Psoas muscle (tissue), 8 donors: Measurements from ENCODE around the gene ARFGAP1. TPM values are rescaled to one million over a fixed set of nuclear protein-coding genes. Genes with fewer than 3 reads are reported as not detected.

Source experiments
- ATAC-seq, 4 donors: fragments of 200-7000 bp; cut with Tn5 transposase; one replicate each; pipeline ENCODE4 v1.9.1; 2020; ENCODE audit warnings: moderate library complexity in 3 of 4, mild to moderate bottlenecking in 2 of 4
- DNase-seq, 2 donors: peaks; one replicate each; pipeline ENCODE4 v3.0.0-alpha.2; 2020
- H3K27ac ChIP-seq: fragments of 200-600 bp; one replicate; pipeline ENCODE4 v1.8.0; 2022
- H3K27me3 ChIP-seq, 3 donors: fragments of 200-600 bp in 1 of 3; one replicate each; pipeline versions ENCODE4 v1.6.1 to v1.8.0; 2013 to 2022; ENCODE audit warnings: low read length in 2 of 3, mild to moderate bottlenecking in 2 of 3, moderate library complexity in 1 of 3; ENCODE audit not compliant: insufficient read depth in 3 of 3
- H3K36me3 ChIP-seq, 2 donors: fragments of 200-600 bp in 1 of 2; one replicate each; pipeline versions ENCODE4 v1.6.1 to v1.8.0; 2013 to 2022; ENCODE audit warnings: low read depth in 1 of 2, mild to moderate bottlenecking in 1 of 2, moderate library complexity in 1 of 2; ENCODE audit not compliant: insufficient read depth in 1 of 2
- H3K4me1 ChIP-seq: fragments of 200-600 bp; one replicate; pipeline ENCODE4 v1.8.0; 2022
- H3K4me3 ChIP-seq: fragments of 200-600 bp; one replicate; pipeline ENCODE4 v1.8.0; 2022; ENCODE audit warnings: mild to moderate bottlenecking
- H3K9me3 ChIP-seq: fragments of 200-600 bp; one replicate; pipeline ENCODE4 v1.8.0; 2022
- CTCF ChIP-seq: fragments of 200-600 bp; IDR thresholded peaks from one replicate; pipeline ENCODE4 v1.8.0; 2022; ENCODE audit warnings: antibody characterized with exemption
- WGBS, 3 donors: extraction: QIAGEN DNeasy Blood & Tissue Kit; methylation state at CpG; one replicate each; pipeline versions ENCODE4 v1.1.6 to v1.1.7; 2013; 5-methylcytosine and 5-hydroxymethylcytosine counted together
- intact Hi-C, 2 donors: fragments of 100-400 bp; cut with DNase I; formaldehyde crosslinking; loops; one replicate each; pipeline versions ENCODE4 v1.11.0 to v1.14.2; 2022
- polyA plus RNA-seq, 3 donors: library from polyadenylated mRNA; stranded (reverse); fragments of 200-250 nt; gene quantifications; one replicate each; pipeline ENCODE4 v1.2.3, GENCODE V29; 2013
- total RNA-seq, 4 donors: library from RNA; stranded (reverse); fragmentation: NEBNext Ultra II Directional in 2 of 4; extraction: Animal tissue kit (Norgen Biotek cat#: 25700) in 2 of 4; gene quantifications; one replicate each; pipeline versions ENCODE4 v1.2.1 to v1.2.4, GENCODE V29; 2021 to 2023
- donor health status: healthy with polysubstance abuse.
- donor health status: DM: no; HTN: no; CAD: no; lungs with moderate emphysema.
- donor health status: Bipolar disorder and iron deficiency.
- donor health status: healthy.
- donor health status: DM: yes; HTN: yes; CAD: no.
- donor health status: DM: no; HTN: no; CAD: no.
- donor health status: DM: no; HTN: no; CAD: no.
- donor health status: DM: yes; HTN: yes; CAD: no.

ARFGAP1 gene
- total and polyA plus RNA-seq, 7 donors = 19.9 to 42.2 (median 26.8) TPM

- intact Hi-C loops = no loop called here
- DNase-seq (no peak), ATAC-seq (no peak)
- Histone ChIP-seq H3K9me3 (no peaks in the 10 kb centered on the region), H3K36me3 (no peaks in the 10 kb centered on the region), H3K27ac (no peak overlapping the region), H3K4me3 (no peak overlapping the region), H3K27me3 (peaks cover 0 to 67% (median 22%) of the 10 kb centered on the region in 3 donors), H3K4me1 (no peaks in the 10 kb centered on the region)
- TF ChIP-seq CTCF = no peak
- 40 to 47% (median 43%) methylated on average over 17 of the region's 17 CpGs for WGBS, 3 donors
These were observed 22.8 kb downstream of the ARFGAP1 start for GRCh38 chr20:63295422-63295821.

GRCh38 chr20:63295846-63296245 is 23.2 kb downstream of the ARFGAP1 start:
- intact Hi-C loops = no loop called here
- ATAC-seq (no peak), DNase-seq (no peak)
- Histone ChIP-seq H3K4me3 (no peak overlapping the region), H3K27ac (no peak overlapping the region), H3K9me3 (peaks cover under 1% of the 10 kb centered on the region), H3K36me3 (no peaks in the 10 kb centered on the region), H3K4me1 (no peaks in the 10 kb centered on the region), H3K27me3 (peaks cover 0 to 67% (median 23%) of the 10 kb centered on the region in 3 donors)
- TF ChIP-seq CTCF = no peak
- 38 to 55% (median 41%) methylated on average over 20 of the region's 20 CpGs for WGBS, 3 donors

GRCh38 chr20:63296531-63297299 is 24.1 kb downstream of the ARFGAP1 start:
- WGBS, 3 donors = 13 to 26% (median 20%) methylated on average over 18 of the region's 18 CpGs
- intact Hi-C loops = no loop called here
- Histone ChIP-seq H3K4me1 (no peaks in the 10 kb centered on the region), H3K4me3 (no peak overlapping the region), H3K36me3 (no peaks in the 10 kb centered on the region), H3K27ac (no peak overlapping the region), H3K9me3 (peaks cover 9% of the 10 kb centered on the region), H3K27me3 (peaks cover 0 to 75% (median 24%) of the 10 kb centered on the region in 3 donors)
- no peak for TF ChIP-seq CTCF
- no peak for DNase-seq
- no peak for ATAC-seq

- intact Hi-C loops = no loop called here
- H3K27ac ChIP-seq = no peak overlapping the region
- TF ChIP-seq CTCF = no peak
- no peaks in the 10 kb centered on the region for H3K4me1 ChIP-seq
- ATAC-seq = no peak
- 53 to 62% (median 53%) methylated on average over 8 to 11 of the region's 11 CpGs for WGBS, 3 donors
- no peak for DNase-seq
- H3K36me3 ChIP-seq = no peaks in the 10 kb centered on the region
- no peak overlapping the region for H3K4me3 ChIP-seq
- H3K9me3 ChIP-seq = peaks cover 16% of the 10 kb centered on the region
- peaks cover 0 to 73% (median 24%) of the 10 kb centered on the region in 3 donors for H3K27me3 ChIP-seq
These were observed 24.8 kb downstream of the ARFGAP1 start for GRCh38 chr20:63297371-63297781.
